ENCODE data around the gene BPIFB1.

GRCh38 chr20:33311011-33311410 is 28.0 kb downstream of the BPIFB1 start:
- TF ChIP-seq CTCF (IDR thresholded peaks at IDR 0.05) = no peak
- no peak for TF ChIP-seq SIN3A (IDR thresholded peaks at IDR 0.05; ENCODE audit: borderline replicate concordance, insufficient read depth, low read depth, low read length)
